NCI-H128 (cell line): ENCODE results near the gene PKN3.
"Not testable (repeated sequence)": the region's sequence is repeated elsewhere in the genome, so short reads cannot be mapped to it uniquely, and the experiment has no call there.

ENCODE experiments used
- DNase-seq: peaks from one replicate; lab custom pipeline; 2025; ENCODE audit not compliant: unreplicated experiment; lab: John Stamatoyannopoulos, UW

The PKN3 gene

GRCh38 chr9:128702445-128702948 is at the start of gene PKN3:
PKN3 (plus strand) TSS chr9:128702503; CDS start chr9:128702916, 413 bp downstream.
- DNase-seq, result peak; percentile 74

DNA sequence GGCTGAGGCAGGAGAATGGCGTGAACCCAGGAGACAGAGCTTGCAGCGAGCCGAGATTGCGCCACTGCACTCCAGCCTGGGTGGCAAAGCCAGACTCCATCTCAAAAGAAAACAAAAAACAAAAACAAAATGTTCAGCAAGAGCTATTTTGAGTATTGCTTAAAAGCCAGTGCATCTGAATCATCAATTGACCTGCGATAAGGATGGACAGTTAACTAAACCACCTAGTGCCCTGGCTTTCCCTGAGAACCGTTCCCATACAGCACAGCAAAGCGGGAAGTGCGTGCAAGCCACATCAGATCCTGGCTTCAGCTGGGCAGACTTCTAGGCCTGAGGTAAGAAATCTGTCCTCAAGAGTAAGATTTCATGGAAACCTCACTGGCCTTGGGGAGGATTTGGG is 48.4 kb upstream of the PKN3 start:
- DNase-seq, result no peak

DNA sequence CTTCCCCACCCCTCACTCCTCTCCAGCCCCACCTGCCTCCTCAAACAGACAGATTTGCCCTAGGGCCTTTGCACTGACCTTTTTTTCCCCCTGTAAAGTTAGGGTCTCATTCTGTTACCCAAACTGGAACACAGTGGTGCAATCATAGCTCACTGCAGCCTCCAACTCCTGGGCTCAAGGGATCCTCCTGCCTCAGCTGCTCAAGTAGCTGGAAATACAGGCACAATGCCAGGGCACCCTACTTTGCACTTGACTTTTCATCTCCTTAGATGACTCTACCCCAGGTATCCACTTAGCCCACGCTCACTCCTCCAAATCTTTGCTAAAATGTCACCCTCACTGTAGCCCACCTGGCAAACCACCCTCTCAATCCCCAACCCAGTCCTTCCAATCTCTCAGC is 47.8 kb upstream of the PKN3 start:
- DNase-seq, result no peak

DNA sequence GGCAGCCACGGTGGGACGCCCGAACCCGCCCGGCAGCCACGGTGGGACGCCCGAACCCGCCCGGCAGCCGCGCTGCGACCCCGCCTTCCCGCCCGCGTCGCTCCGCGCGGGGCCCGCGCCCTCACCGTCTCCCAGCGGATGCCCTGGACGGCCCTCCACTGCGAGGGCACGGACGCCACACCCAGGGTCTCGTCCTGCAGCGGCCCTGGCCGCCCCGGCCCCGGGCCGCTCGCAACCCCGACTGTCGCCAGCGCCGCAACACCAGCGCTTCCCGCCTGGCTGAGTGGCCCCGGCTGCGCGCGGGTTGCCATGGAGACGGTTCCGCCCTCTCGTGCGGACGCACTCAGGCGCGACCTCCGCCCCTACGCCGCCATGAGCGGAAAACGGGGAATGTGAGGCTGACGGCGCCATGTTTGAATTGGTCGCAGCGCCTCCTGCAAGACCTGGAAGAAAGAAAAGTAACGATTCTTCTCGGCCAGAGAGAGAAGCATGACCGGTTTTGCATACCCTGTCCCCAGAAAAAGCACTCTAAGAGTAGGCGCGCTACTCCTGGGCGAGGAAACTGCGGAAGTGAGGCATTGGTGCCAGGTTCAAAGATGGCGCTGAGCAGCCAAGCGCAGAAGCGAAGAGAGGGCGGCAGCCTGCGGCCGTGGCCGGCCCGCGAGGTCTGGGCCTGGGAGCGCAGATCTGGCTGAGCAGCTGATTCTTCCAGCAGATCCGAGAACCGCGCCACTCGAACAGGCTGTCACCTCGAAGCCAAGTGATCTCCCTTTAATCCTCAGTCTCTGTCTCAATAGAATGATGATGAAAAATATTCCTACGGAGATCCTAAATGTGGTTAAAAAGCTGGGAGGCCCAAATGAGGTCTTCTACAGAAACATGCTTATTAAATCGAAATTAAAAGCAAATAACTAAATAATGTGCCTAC is 45.6 kb upstream of the PKN3 start, which contains the start of gene DYNC2I2:
TSS of gene DYNC2I2 (minus strand) at position 432 of the 928 bp plus-strand sequence. CDS start at position 311, 121 bp downstream.
- peak; percentile 85 for DNase-seq

DNA sequence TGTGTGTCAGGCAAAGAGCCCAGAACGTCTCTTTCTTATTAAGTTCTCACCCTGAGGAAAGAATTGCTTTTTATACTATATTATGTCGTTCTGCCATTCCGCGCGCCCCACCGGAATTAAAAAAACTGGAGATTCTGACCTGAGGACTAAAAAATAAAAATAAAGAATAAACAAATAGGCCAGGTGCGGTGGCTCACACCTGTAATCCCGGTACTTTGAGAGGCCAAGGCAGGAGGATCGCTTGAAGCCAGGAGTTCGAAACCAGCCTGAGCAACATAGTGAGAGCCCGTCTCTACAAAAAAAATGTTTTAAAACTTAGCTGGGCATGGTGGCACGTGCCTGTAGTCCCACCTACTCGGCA is 45.0 kb upstream of the PKN3 start:
- DNase-seq, result no peak

DNA sequence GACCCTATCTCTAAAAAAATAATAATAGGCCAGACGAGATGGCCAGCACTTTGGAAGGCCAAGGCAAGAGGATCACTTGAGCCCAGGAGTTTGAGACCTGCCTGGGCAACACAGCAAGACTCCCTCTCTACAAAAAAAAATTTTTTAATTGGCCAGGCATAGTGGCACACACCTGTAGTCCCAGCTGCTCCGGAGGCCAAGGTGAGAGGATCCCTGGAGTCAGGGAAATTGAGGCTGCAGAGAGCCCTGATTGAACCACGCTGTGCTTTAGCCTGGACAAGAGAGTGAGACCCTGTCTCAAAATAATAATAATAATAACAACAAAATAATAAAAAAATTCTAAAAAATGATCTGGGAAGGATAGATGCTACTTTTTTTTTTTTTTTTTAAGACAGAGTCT is 44.5 kb upstream of the PKN3 start:
- DNase-seq, result no peak

DNA sequence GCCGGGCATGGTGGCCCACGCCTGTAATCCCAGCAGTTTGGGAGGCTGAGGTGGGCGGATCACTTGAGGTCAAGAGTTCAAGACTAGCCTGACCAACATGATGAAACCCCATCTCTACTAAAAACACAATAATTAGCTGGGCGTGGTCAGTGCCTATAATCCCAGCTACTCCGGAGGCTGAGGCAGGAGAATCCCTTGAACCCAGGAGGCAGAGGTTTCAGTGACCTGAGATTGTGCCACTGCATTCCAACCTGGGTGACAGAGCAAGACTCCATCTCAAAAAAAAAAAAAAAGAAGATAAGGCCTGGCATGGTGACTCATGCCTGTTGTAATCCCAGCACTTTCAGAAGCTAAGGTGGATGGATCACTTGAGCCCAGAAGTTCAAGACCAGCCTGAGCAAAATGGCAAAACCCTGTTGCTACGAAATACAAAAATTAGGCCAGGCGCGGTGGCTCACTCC is 35.8 kb upstream of the PKN3 start:
- DNase-seq, result not testable (repeated sequence)

DNA sequence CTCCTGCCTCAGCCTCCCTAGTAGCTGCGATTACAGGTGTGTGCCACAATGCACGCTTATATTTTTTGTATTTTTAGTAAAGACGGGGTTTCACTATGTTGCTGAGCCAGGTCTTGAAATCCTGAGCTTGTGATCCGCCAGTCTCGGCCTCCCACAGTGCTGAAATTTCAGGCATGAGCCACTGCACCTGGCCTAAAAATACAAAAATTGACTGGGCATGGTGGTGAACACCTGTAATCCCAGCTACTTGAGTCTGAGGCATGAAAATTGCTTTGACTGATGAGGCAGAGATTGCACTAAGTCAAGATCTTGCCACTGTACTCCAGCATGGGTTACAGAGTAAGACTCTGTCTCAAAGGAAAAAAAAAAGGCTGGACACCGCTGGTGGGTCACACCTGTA is 32.5 kb upstream of the PKN3 start:
- no peak for DNase-seq

- no peak for DNase-seq
These were observed 26.9 kb upstream of the PKN3 start for GRCh38 chr9:128675382-128675781.

DNA sequence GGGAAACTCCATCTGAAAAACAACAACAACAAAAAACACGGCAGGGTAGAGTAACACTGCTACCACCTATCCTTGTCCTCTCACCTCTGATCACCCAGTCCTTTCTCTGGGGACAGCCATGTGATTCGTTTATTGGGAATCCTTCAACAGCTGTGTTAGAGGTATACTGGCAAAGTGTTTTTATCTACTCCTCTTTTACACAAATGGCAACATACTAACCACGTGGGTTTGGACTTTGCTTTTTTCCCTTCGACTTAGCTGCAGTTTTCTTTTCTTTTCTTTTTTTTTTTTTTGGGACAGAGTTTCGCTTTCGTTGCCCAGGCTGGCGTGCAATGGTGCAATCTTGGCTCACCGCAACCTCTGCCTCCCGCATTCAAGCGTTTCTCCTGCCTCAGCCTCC is 24.5 kb upstream of the PKN3 start:
- no peak for DNase-seq

DNA sequence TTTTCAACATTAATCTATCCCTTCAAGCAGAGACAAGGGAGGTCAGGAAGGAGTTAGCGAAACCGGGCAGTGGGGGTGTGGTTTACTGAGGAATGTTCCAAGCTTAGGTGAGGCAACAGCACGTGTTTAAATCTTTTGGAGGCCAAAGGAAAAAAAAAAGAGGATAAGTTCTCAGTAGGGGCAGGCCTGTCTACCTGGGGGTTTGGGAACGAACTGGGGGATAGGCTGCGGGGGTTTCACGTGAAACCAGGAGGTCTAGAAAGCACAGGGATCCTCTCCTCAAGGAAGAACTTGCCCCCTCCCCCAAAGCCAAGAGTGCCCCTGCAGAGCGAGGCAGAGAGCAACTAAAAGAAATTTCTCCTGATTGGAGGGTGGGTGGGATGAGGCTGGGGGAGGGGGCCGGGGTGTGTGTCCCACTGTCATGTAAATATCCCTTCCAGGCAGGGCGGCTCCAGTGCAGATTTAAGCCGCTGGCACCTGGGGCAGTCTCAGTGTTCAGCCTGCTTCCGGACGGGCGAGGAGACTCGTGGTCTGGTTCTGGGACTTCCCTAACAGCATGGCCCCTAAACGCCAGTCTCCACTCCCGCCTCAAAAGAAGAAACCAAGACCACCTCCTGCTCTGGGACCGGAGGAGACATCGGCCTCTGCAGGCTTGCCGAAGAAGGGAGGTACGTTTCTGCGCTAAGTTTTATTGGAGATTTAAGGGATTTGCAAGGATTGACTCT is 18.8 kb upstream of the PKN3 start:
- no peak for DNase-seq

DNA sequence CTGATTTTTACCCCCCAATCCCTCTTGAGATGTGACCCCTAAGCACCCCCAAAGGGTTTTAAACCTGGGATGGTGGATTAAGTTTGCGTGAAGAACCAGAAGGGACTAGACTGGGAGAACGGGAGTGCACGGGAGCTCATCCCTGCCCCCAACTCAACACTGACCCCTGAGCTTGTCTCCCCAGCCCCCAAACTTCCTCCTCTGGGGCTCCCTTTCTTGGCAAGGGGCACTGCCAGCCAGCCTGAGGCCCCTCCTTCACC is 18.3 kb upstream of the PKN3 start:
- no peak for DNase-seq

DNA sequence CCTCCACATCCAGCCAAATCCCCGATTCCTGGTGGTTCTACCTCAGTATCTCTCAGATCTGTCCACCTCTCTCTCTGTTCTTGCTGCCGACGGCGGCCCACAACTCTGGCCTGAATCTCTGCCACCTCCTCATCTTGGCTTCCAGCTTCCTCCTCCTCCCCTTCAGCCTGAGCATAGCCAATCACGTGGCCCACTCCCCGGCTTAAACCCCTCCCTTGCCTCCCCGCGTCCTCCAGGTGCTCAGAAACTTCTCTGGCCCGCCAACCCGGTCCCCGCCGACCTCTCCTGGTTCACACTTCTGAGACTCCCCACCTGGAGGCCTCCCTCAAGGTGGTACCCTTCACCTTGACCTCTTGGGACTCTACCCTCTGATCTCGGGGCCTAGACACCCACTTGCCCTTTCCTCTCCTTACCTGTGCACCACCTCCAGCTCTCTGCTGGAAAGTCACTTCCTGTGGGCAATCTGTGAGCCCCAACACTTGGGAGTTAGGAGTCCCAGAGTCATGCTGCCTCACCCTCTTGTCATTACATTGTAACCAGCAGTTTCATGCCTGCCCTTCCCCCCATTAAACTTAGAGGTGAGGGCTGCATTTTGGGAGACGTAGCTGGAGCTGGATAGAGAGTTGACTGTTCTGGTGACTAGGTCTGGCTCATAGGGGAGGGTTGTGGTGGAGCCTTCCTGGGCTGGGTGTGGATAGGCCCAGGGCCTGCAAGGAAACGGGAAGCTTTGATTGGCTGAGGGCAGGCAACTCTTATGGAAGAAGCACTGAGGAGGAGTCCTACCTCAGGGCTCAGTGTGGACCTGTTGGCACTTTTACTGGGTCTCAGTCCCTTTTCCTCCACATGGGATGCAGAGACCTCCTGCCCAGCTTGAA is 17.7 kb upstream of the PKN3 start:
- no peak for DNase-seq

DNA sequence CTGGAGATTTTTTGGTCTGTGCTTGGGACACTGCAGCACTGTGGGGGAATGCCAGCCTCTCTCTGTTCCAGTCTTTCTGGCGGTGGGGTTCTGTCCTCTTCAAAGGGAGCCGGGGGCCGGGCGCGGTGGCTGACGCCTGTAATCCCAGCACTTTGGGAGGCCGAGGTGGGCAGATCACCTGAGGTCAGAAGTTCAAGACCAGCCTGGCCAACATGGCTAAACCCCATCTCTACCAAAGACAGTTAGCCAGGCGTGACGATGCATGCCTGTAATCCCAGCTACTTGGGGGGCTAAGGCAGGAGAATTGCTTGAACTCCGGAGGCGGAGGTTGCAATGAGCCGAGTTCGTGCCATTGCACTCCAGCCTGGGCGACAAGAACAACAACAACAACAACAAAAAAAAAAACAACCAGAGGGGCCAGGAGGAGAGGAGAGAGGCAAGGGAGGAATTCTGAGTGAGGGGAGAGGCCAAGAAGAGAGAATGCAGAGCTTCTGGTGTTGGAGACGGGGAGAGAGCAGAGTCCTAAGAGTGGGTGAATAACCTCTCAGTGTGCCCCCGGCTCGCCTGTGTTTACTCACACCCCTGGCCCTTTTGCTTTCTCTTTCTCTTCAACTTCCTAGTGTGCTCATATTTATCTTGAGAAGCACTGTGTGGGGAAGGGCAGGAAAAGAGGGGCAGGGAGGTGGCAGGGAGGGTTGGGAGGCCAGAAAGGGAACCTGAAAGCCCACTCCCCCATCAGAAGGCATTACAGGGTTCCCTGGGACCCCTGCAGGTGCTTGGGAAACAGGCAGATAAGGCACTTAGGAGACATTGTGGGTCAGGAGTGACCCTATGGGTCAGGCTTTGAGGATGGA is 16.4 kb upstream of the PKN3 start:
- no peak for DNase-seq

DNA sequence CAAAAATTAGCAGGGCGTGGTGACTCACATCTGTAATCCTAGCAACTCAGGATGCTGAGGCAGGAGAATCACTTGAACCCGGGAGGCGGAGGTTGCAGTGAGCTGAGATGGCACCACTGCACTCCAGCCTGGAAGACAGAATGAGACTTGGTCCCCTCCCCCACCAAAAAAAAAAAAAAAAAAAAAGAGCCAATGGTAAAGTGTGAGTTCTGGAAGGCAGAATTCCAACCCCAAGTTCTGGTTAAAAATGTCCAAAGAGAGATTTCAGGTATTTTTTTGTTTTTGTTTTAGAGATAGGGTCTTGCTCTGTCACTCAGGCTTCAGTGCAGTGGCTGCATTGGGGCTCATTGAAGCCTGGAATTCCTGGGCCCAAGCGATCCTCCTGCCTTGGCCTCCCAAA is 14.8 kb upstream of the PKN3 start:
- DNase-seq, result no peak

DNA sequence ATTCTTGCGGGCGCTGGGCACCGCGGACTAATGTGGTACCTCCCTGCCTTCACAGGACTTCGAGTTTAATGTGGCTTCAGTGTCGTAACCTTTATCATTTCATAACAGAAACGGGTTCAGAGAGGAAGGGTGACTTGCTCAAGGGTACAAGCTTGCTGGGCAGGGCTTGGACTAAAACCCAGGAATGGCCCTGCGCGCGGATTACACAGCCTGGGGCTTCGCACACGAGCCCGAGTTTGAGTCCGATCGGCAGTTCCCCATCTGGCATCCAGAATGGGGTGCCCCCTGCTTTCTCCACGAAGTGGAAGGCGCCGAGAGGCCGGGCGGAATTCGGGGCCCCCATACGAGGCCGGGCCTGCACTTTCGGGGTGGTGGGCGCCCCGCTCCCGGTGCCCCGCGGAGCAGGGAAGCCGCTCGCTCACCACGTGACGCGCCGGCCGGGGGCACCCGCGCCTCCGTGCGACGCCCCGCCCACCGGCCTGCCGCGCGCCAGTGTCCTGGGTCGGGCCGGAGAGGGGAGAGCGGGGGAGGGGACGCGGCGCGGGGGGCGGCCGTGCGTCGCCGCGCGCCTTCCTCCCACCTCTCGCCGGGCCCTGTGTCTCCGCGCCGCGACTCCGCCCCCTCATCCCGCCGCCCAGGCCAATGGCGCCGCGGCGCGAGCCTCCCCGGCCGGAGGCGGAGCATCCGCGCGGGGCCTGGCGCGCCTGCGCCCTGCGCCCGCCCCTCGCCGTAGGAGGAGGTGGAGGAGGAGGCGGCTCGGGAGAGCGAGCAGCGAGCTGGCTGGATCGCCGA is 13.6 kb upstream of the PKN3 start, which contains the start of gene SET:
TSS of gene SET (plus strand) at position 722 of the 792 bp plus-strand sequence. CDS start 361 bp downstream, outside the sequence.
- DNase-seq, result peak; percentile 94

DNA sequence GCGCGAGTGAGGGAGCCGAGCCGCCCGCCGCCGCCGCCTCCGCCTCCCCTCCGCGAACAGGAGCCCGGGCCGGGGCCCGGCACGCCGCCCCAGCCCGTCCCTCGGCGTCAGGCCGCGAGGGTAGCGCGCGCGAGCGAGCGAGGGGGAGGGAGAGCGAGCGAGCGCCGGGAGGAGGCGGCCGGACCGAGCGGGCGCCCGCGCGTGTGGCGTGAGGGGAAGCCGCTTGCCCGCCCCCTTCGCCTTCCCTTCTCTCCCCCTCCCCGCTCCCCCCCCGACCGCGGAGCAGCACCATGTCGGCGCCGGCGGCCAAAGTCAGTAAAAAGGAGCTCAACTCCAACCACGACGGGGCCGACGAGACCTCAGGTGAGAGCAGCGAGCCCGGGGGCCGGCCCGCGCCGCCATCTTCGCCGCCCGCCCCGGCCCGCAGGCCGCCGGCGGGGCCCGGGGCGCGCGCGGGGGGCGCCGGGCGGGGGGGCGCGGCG is 13.0 kb upstream of the PKN3 start:
- no peak for DNase-seq

DNA sequence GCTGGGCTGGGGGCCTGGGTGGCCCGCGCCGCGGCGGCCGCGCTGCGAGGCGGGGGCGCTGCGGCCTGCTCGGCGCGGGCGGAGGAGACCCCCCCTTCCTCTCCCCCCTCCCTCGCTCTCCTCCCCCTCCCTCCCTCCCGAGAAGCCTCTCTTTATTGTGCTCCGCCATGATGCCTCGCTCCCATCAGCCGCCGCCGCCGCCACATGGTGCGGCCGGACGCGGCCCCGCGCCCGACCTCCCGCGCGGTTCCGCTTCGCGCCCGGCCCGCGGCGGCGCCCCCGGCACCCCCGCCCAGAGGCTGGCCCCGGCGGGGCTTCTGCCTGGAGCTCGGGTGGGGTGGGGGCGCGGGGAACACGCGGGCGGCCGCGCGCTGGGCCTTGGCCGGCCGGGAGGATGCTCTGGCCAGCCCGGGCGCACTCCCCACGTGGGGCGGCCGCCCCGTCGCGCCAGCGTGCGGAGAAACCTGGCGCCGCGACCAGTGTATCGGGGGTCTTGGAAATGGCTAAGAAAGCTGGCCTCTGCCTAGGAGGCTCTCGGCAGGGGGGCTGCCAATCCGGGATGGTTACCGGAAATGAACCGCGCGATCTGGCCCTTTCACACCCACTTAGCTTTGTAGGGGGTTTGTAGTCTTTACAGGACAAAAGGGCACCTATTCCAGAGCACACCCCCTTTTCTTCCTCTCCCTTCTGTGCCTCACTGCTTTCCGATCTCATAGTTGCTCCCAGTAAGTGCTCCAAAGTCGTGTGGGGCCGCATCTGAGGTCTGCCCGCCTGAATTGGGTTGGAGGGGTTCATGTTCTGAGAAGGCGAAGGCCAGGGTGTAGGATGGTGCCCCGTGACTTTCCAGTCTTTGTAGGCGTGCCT is 12.3 kb upstream of the PKN3 start:
- DNase-seq, result no peak
